GM18511 (cell line): ENCODE results near the gene RNF126.
"Not testable (repeated sequence)": the region's sequence is repeated elsewhere in the genome, so short reads cannot be mapped to it uniquely, and the experiment has no call there.

Source experiments
- ATAC-seq: cut with Tn5 transposase; IDR thresholded peaks from one replicate; pipeline ENCODE4 v1.9.1; 2021; ENCODE audit warnings: mild to moderate bottlenecking, moderate library complexity; ENCODE audit not compliant: unreplicated experiment

Gene RNF126

GRCh38 chr19:662962-663681, at the start of gene RNF126:
Gene RNF126, minus strand, starts transcription at chr19:663214. Its CDS starts 93 bp downstream, at chr19:663121.
- ATAC-seq: peak; percentile 58

GRCh38 chr19:711254-711653, 48.2 kb upstream of the RNF126 start:
- no peak for ATAC-seq

- ATAC-seq: no peak
Observed at GRCh38 chr19:710767-711166, 47.8 kb upstream of the RNF126 start.

- no peak for ATAC-seq
Observed at GRCh38 chr19:709965-710571, 47.1 kb upstream of the RNF126 start.

GRCh38 chr19:709196-709964, 46.4 kb upstream of the RNF126 start:
- no peak for ATAC-seq

- no peak for ATAC-seq
Observed at GRCh38 chr19:708154-709143, 45.4 kb upstream of the RNF126 start, which contains the start of gene PALM. Gene PALM, plus strand, starts transcription at chr19:708935. Its CDS starts 212 bp downstream, at chr19:709147.

GRCh38 chr19:704447-704741, 41.4 kb upstream of the RNF126 start:
- no peak for ATAC-seq

GRCh38 chr19:703651-704446, 40.8 kb upstream of the RNF126 start:
- ATAC-seq: no peak

- no peak for ATAC-seq
Observed at GRCh38 chr19:703329-703650, 40.3 kb upstream of the RNF126 start.

- ATAC-seq: not testable (repeated sequence)
Observed at GRCh38 chr19:702847-703246, 39.8 kb upstream of the RNF126 start.

GRCh38 chr19:699885-700284, 36.9 kb upstream of the RNF126 start:
- ATAC-seq: not testable (repeated sequence)

- not testable (repeated sequence) for ATAC-seq
Observed at GRCh38 chr19:698529-698928, 35.5 kb upstream of the RNF126 start.

- ATAC-seq: no peak
Observed at GRCh38 chr19:695352-695949, 32.4 kb upstream of the RNF126 start, which contains the start of gene PRSS57. Gene PRSS57, minus strand, starts transcription at chr19:695452. Its CDS starts 22 bp downstream, at chr19:695430.

- ATAC-seq: no peak
Observed at GRCh38 chr19:694481-695351, 31.7 kb upstream of the RNF126 start.

- ATAC-seq: no peak
Observed at GRCh38 chr19:690203-690602, 27.2 kb upstream of the RNF126 start.

GRCh38 chr19:688992-689391, 26.0 kb upstream of the RNF126 start:
- no peak for ATAC-seq

- ATAC-seq: no peak
Observed at GRCh38 chr19:688214-688613, 25.2 kb upstream of the RNF126 start.

- ATAC-seq: no peak
Observed at GRCh38 chr19:687569-688166, 24.7 kb upstream of the RNF126 start.
